NCI-H1694 treated with DMSO at 0.1 percent for 48 hours (cell line): ENCODE data around the gene RCOR3.
"Not testable (repeated sequence)": the region's sequence is repeated elsewhere in the genome, so short reads cannot be mapped to it uniquely, and the experiment has no call there.

Experiments
- DNase-seq: peaks from one replicate; lab custom pipeline; 2025; lab: John Stamatoyannopoulos, UW

The RCOR3 gene

GRCh38 chr1:211260141-211261107 lies 1.3 kb downstream of the RCOR3 start:
- DNase-seq = peak; percentile 76

GRCh38 chr1:211261229-211261628 lies 2.1 kb downstream of the RCOR3 start:
- DNase-seq = no peak

GRCh38 chr1:211263022-211263421 lies 3.9 kb downstream of the RCOR3 start:
- DNase-seq = not testable (repeated sequence)

- no peak for DNase-seq
Observed at GRCh38 chr1:211267204-211267857, 8.2 kb downstream of the RCOR3 start.

GRCh38 chr1:211279340-211279739 lies 20.2 kb downstream of the RCOR3 start:
- DNase-seq = no peak

GRCh38 chr1:211280910-211281309 lies 21.7 kb downstream of the RCOR3 start:
- DNase-seq = no peak

- DNase-seq = no peak
Observed at GRCh38 chr1:211281320-211282022, 22.3 kb downstream of the RCOR3 start.

- no peak for DNase-seq
Observed at GRCh38 chr1:211282023-211282373, 22.8 kb downstream of the RCOR3 start.

GRCh38 chr1:211285196-211285595 lies 26.0 kb downstream of the RCOR3 start:
- no peak for DNase-seq

- no peak for DNase-seq
Observed at GRCh38 chr1:211287218-211287617, 28.1 kb downstream of the RCOR3 start.

- no peak for DNase-seq
Observed at GRCh38 chr1:211292411-211292810, 33.2 kb downstream of the RCOR3 start.

- no peak for DNase-seq
Observed at GRCh38 chr1:211296396-211296795, 37.2 kb downstream of the RCOR3 start.

GRCh38 chr1:211305044-211305443 lies 45.9 kb downstream of the RCOR3 start:
- DNase-seq = no peak

GRCh38 chr1:211309617-211310016 lies 50.5 kb downstream of the RCOR3 start:
- DNase-seq = no peak

GRCh38 chr1:211313392-211313791 lies 54.2 kb downstream of the RCOR3 start:
- no peak for DNase-seq

- DNase-seq = no peak
Observed at GRCh38 chr1:211318576-211319280, 59.6 kb downstream of the RCOR3 start.

- DNase-seq = no peak
Observed at GRCh38 chr1:211319892-211320291, 60.7 kb downstream of the RCOR3 start.

- no peak for DNase-seq
Observed at GRCh38 chr1:211320980-211321379, 61.8 kb downstream of the RCOR3 start.

GRCh38 chr1:211321646-211322045 lies 62.5 kb downstream of the RCOR3 start:
- not testable (repeated sequence) for DNase-seq

- peak; percentile 67 for DNase-seq
Observed at GRCh38 chr1:211323156-211324063, 64.2 kb downstream of the RCOR3 start.
